Lower leg skin (tissue), 4 donors: Measurements from ENCODE around the gene DPYD. TPM values are rescaled to one million over a fixed set of nuclear protein-coding genes. Genes with fewer than 3 reads are reported as not detected.

Experiments
- DNase-seq, 2 donors: peaks; one replicate each; pipeline ENCODE4 v3.0.0-alpha.2; 2019; ENCODE audit warnings: low spot score in 2 of 2
- H3K4me3 ChIP-seq: fragments of 200-600 bp; sonication (generic); 2 replicates; pipeline ENCODE4 v1.5.1; 2017; ENCODE audit warnings: mild to moderate bottlenecking, low read depth; ENCODE audit not compliant: poor library complexity, severe bottlenecking
- CTCF ChIP-seq, 3 donors: fragments of 450-650 bp; IDR thresholded peaks; one replicate each; pipeline ENCODE4 v1.5.1; 2016; ENCODE audit warnings: antibody characterized with exemption in 3 of 3, mild to moderate bottlenecking in 3 of 3, moderate library complexity in 2 of 3
- POLR2A ChIP-seq, 2 donors: fragments of 450-650 bp; IDR thresholded peaks; one replicate each; pipeline ENCODE4 v1.6.1; 2016 to 2017; ENCODE audit warnings: antibody characterized with exemption in 2 of 2, mild to moderate bottlenecking in 1 of 2, moderate library complexity in 1 of 2
- WGBS, 2 donors: methylation state at CpG; one replicate each; pipeline ENCODE4 v1.1.5; 2018; 5-methylcytosine and 5-hydroxymethylcytosine counted together
- intact Hi-C: fragments of 100-400 bp; cut with DNase I; formaldehyde crosslinking; loops from one replicate; pipeline ENCODE4 v1.15.0; 2023; ENCODE audit warnings: low total_unique reads
- total RNA-seq, 4 donors: library from RNA; depleted of rRNA; stranded (reverse); fragments of >200 nt; gene quantifications; one replicate each; pipeline ENCODE4 v1.1.0, GENCODE V29; 2016

The DPYD gene
- total RNA-seq, 4 donors from 2014 or later = 10.6 to 16.1 (median 14.6) TPM

- no peak for DNase-seq
- intact Hi-C loops = no loop called here
- 80% methylated on average over 7 of the region's 7 CpGs for WGBS, 2 donors
- H3K4me3 ChIP-seq = no peak overlapping the region
- TF ChIP-seq CTCF (IDR thresholded peaks at IDR 0.05) (no peak), POLR2A (IDR thresholded peaks at IDR 0.05) (no peak)
Measured at GRCh38 chr1:97089173-97089572, 831.7 kb downstream of the DPYD start.

GRCh38 chr1:97088391-97088790 is 832.4 kb downstream of the DPYD start:
- no peak for TF ChIP-seq CTCF (IDR thresholded peaks at IDR 0.05)
- no peak for TF ChIP-seq POLR2A (IDR thresholded peaks at IDR 0.05)
- no peak overlapping the region for H3K4me3 ChIP-seq
- WGBS, 2 donors = 88 to 100% methylated on average over 1 of the region's 1 CpG
- no peak for DNase-seq
- intact Hi-C loops = no loop called here

- intact Hi-C loops = no loop called here
- DNase-seq = no peak
- TF ChIP-seq POLR2A (IDR thresholded peaks at IDR 0.05) (no peak), CTCF (IDR thresholded peaks at IDR 0.05) (no peak)
- no peak overlapping the region for H3K4me3 ChIP-seq
- WGBS, 2 donors = 39 to 42% methylated on average over 2 of the region's 2 CpGs
Measured at GRCh38 chr1:97084546-97084945, 836.3 kb downstream of the DPYD start.

GRCh38 chr1:97082160-97082848 is 838.5 kb downstream of the DPYD start:
- no peak overlapping the region for H3K4me3 ChIP-seq
- intact Hi-C loops = no loop called here
- WGBS, 2 donors = 37 to 38% methylated on average over 4 of the region's 4 CpGs
- no peak for DNase-seq
- TF ChIP-seq POLR2A (IDR thresholded peaks at IDR 0.05) = no peak
- TF ChIP-seq CTCF (IDR thresholded peaks at IDR 0.05) = no peak

GRCh38 chr1:97078872-97079271 is 842.0 kb downstream of the DPYD start:
- H3K4me3 ChIP-seq = no peak overlapping the region
- TF ChIP-seq CTCF (IDR thresholded peaks at IDR 0.05) (no peak), POLR2A (IDR thresholded peaks at IDR 0.05) (no peak)
- intact Hi-C loops = no loop called here
- DNase-seq = no peak
- WGBS, 2 donors = 92 to 93% methylated on average over 6 of the region's 6 CpGs

- intact Hi-C loops = no loop called here
- WGBS, 2 donors = 25 to 38% methylated on average over 2 of the region's 2 CpGs
- no peak for DNase-seq
- H3K4me3 ChIP-seq = no peak overlapping the region
- TF ChIP-seq CTCF (IDR thresholded peaks at IDR 0.05) (no peak), POLR2A (IDR thresholded peaks at IDR 0.05) (no peak)
Measured at GRCh38 chr1:97077221-97077620, 843.6 kb downstream of the DPYD start.
